SK-N-SH (cell line): ENCODE data around the gene C11orf71. TPM values are rescaled to one million over a fixed set of nuclear protein-coding genes. Genes with fewer than 3 reads are reported as not detected.

ENCODE experiments used
- CTCF ChIA-PET: fragments of 300-600, 350-600 bp; formaldehyde crosslinking; extraction: SDS; loops from one replicate; lab custom pipeline; 2021; lab: Yijun Ruan, JAX
- POLR2A ChIA-PET: fragments of 350-600 bp; sonication (Branson Sonifier 250); formaldehyde crosslinking; extraction: SDS; loops from one replicate; lab custom pipeline; 2020; ENCODE audit warnings: antibody characterized with exemption, inconsistent platforms; lab: Yijun Ruan, JAX
- DNase-seq: peaks from one replicate; pipeline ENCODE4 v3.0.0; 2012
- H2AFZ ChIP-seq: fragments of 200-600 bp; sonication (generic); 2 replicates; pipeline ENCODE4 v1.8.1; 2016; ENCODE audit warnings: antibody characterized with exemption, mild to moderate bottlenecking, low read depth
- H3F3A ChIP-seq: fragments of 200-600 bp; sonication (generic); replicated peaks from 2 replicates; pipeline ENCODE3; 2016; ENCODE audit warnings: antibody characterized with exemption, mild to moderate bottlenecking; ENCODE audit not compliant: insufficient read depth
- H3K27ac ChIP-seq, 2 experiments: fragments of 200-500 bp in 1 of 2; fragments of 200-600 bp in 1 of 2; sonication (Bioruptor generic) in 1 of 2; sonication (generic), shearing (Covaris generic) in 1 of 2; 2 replicates each; pipeline versions ENCODE4 v1.5.1 to v1.6.1; 2014 to 2016; ENCODE audit warnings: low read depth in 2 of 2, inconsistent platforms in 1 of 2, low read length in 1 of 2, mild to moderate bottlenecking in 1 of 2, mixed read lengths in 1 of 2
- H3K27me3 ChIP-seq: fragments of 200-600 bp; sonication (generic), shearing (Covaris generic); 2 replicates; pipeline ENCODE4 v1.6.1; 2016; ENCODE audit warnings: mixed run types; ENCODE audit not compliant: insufficient read depth
- H3K36me3 ChIP-seq, 2 experiments: fragments of 200-500 bp in 1 of 2; fragments of 200-600 bp in 1 of 2; sonication (Bioruptor generic) in 1 of 2; sonication (generic) in 1 of 2; replicated peaks in 1 of 2; 2 replicates each; pipeline versions ENCODE3 to v1.5.1; 2014 to 2016; ENCODE audit warnings: low read length in 1 of 2, mild to moderate bottlenecking in 1 of 2; ENCODE audit not compliant: insufficient read depth in 2 of 2, control insufficient read depth in 1 of 2
- H3K4me1 ChIP-seq, 2 experiments: fragments of 200-500 bp in 1 of 2; fragments of 200-600 bp in 1 of 2; sonication (Bioruptor generic) in 1 of 2; sonication (generic), shearing (Covaris generic) in 1 of 2; 2 replicates each; pipeline versions ENCODE4 v1.5.1 to v1.6.1; 2014 to 2016; ENCODE audit warnings: low read depth in 1 of 2, low read length in 1 of 2, mixed run types in 1 of 2; ENCODE audit not compliant: insufficient read depth in 2 of 2, control insufficient read depth in 1 of 2
- H3K4me2 ChIP-seq: fragments of 200-600 bp; sonication (generic), shearing (Covaris generic); 2 replicates; pipeline ENCODE4 v1.6.1; 2017; ENCODE audit warnings: mixed run types
- H3K4me3 ChIP-seq, 2 experiments: fragments of 200-500 bp in 1 of 2; fragments of 200-600 bp in 1 of 2; sonication (Bioruptor generic) in 1 of 2; sonication (generic), shearing (Covaris generic) in 1 of 2; 2 replicates each; pipeline versions ENCODE4 v1.5.1 to v1.8.1; 2014 to 2016; ENCODE audit warnings: low read depth in 2 of 2, inconsistent platforms in 1 of 2, low read length in 1 of 2, mild to moderate bottlenecking in 1 of 2, mixed read lengths in 1 of 2, moderate library complexity in 1 of 2
- H3K79me2 ChIP-seq: fragments of 200-600 bp; sonication (generic); 2 replicates; pipeline ENCODE4 v1.8.1; 2017; ENCODE audit warnings: mild to moderate bottlenecking; ENCODE audit not compliant: insufficient read depth
- H3K9ac ChIP-seq: fragments of 200-600 bp; sonication (generic); 2 replicates; pipeline ENCODE4 v1.6.1; 2017; ENCODE audit warnings: mixed run types
- H3K9me2 ChIP-seq: fragments of 200-600 bp; sonication (generic); 2 replicates; pipeline ENCODE4 v1.6.1; 2017; ENCODE audit warnings: mixed run types
- H3K9me3 ChIP-seq: fragments of 200-600 bp; sonication (generic); 2 replicates; pipeline ENCODE4 v1.6.1; 2017; ENCODE audit warnings: mixed run types, mild to moderate bottlenecking, moderate library complexity
- H4K20me1 ChIP-seq: fragments of 200-600 bp; sonication (generic); 2 replicates; pipeline ENCODE4 v1.6.1; 2017; ENCODE audit warnings: mild to moderate bottlenecking, mixed run types; ENCODE audit not compliant: insufficient read depth
- CHD2 ChIP-seq: fragments of 150-350 bp; IDR thresholded peaks from 2 replicates; pipeline ENCODE4 v1.6.1; 2018; ENCODE audit warnings: low read length; ENCODE audit not compliant: partially characterized antibody
- CTCF ChIP-seq: fragments of 200-600 bp; sonication (generic); IDR thresholded peaks from 2 replicates; pipeline ENCODE4 v1.6.1; 2017; ENCODE audit warnings: antibody characterized with exemption, mild to moderate bottlenecking, moderate library complexity
- EP300 ChIP-seq, 2 experiments: IDR thresholded peaks; 2 replicates each; pipeline versions ENCODE4 v1.4.0 to v1.6.1; 2012; ENCODE audit warnings: borderline replicate concordance in 1 of 2, low read depth in 1 of 2, low read length in 1 of 2
- EZH2phosphoT487 ChIP-seq: fragments of 200-600 bp; sonication (generic); IDR thresholded peaks from 2 replicates; pipeline ENCODE4 v1.6.1; 2017; ENCODE audit warnings: low read depth, mixed run types, mild to moderate bottlenecking, antibody characterized with exemption, moderate library complexity, borderline replicate concordance
- FOSL2 ChIP-seq: IDR thresholded peaks from 2 replicates; pipeline ENCODE4 v1.4.0; 2012; ENCODE audit warnings: low read depth, mild to moderate bottlenecking, moderate library complexity, borderline replicate concordance
- GABPA ChIP-seq: IDR thresholded peaks from 2 replicates; pipeline ENCODE4 v1.4.0; 2012; ENCODE audit warnings: low read depth, mild to moderate bottlenecking
- GATA2 ChIP-seq: sonication (generic); formaldehyde crosslinking; IDR thresholded peaks from 2 replicates; pipeline ENCODE4 v1.5.0; 2020; ENCODE audit warnings: mild to moderate bottlenecking, missing genetic modification reagents
- IRF3 ChIP-seq: fragments of 150-350 bp; IDR thresholded peaks from 2 replicates; pipeline ENCODE4 v1.6.1; 2016; ENCODE audit warnings: mild to moderate bottlenecking, low read depth, low read length
- JUND ChIP-seq: IDR thresholded peaks from 2 replicates; pipeline ENCODE4 v1.4.0; 2012
- MAX ChIP-seq: IDR thresholded peaks from 2 replicates; pipeline ENCODE4 v1.4.0; 2012; ENCODE audit warnings: low read depth
- MEF2A ChIP-seq: IDR thresholded peaks from 2 replicates; pipeline ENCODE4 v1.4.0; 2012; ENCODE audit warnings: low read depth, borderline replicate concordance
- MXI1 ChIP-seq: IDR thresholded peaks from 2 replicates; pipeline ENCODE4 v1.6.1; 2012; ENCODE audit warnings: mild to moderate bottlenecking, low read depth, low read length, improper control_type of control experiment
- NFIC ChIP-seq: IDR thresholded peaks from 2 replicates; pipeline ENCODE4 v1.4.0; 2012; ENCODE audit warnings: borderline replicate concordance
- NRF1 ChIP-seq: IDR thresholded peaks from 2 replicates; pipeline ENCODE4 v1.6.1; 2012; ENCODE audit warnings: low read depth, mild to moderate bottlenecking, low read length
- PBX3 ChIP-seq: IDR thresholded peaks from 2 replicates; pipeline ENCODE4; 2012
- POLR2AphosphoS5 ChIP-seq: IDR thresholded peaks from 2 replicates; pipeline ENCODE4 v1.6.1; 2012; ENCODE audit warnings: low read depth, low read length
- RCOR1 ChIP-seq: fragments of 150-350 bp; IDR thresholded peaks from 2 replicates; pipeline ENCODE4 v1.6.1; 2017; ENCODE audit warnings: antibody characterized with exemption, low read length
- RFX5 ChIP-seq: IDR thresholded peaks from 2 replicates; pipeline ENCODE4 v1.6.1; 2012; ENCODE audit warnings: mild to moderate bottlenecking, improper control_type of control experiment, low read length
- SIN3A ChIP-seq: IDR thresholded peaks from 2 replicates; pipeline ENCODE4 v1.6.1; 2012; ENCODE audit warnings: low read depth, mild to moderate bottlenecking, low read length, moderate library complexity, borderline replicate concordance
- SMC3 ChIP-seq: IDR thresholded peaks from 2 replicates; pipeline ENCODE4 v1.6.1; 2012; ENCODE audit warnings: low read depth, low read length, improper control_type of control experiment
- TAF1 ChIP-seq: IDR thresholded peaks from 2 replicates; pipeline ENCODE4 v1.6.1; 2012; ENCODE audit warnings: low read depth, mild to moderate bottlenecking, low read length, moderate library complexity, borderline replicate concordance
- TCF12 ChIP-seq: IDR thresholded peaks from 2 replicates; pipeline ENCODE4 v1.4.0; 2012
- USF1 ChIP-seq: IDR thresholded peaks from 2 replicates; pipeline ENCODE4 v1.4.0; 2012; ENCODE audit warnings: low read depth, borderline replicate concordance
- YY1 ChIP-seq: IDR thresholded peaks from 2 replicates; pipeline ENCODE4 v1.4.0; 2012; ENCODE audit warnings: low read depth, mild to moderate bottlenecking
- ZBTB33 ChIP-seq: IDR thresholded peaks from 2 replicates; pipeline ENCODE4 v1.4.0; 2012; ENCODE audit warnings: low read depth, borderline replicate concordance
- WGBS: methylation state at CpG from one replicate; pipeline ENCODE4 v1.1.6; 2017; ENCODE audit warnings: low lambda C conversion rate; 5-methylcytosine and 5-hydroxymethylcytosine counted together
- polyA plus RNA-seq, 3 experiments: library from polyadenylated mRNA; depleted of rRNA; stranded (reverse); fragments of >200 nt; gene quantifications; 2 replicates each; pipeline ENCODE4 v1.2.3, GENCODE V29; 2012

C11orf71 gene
- polyA plus RNA-seq, 1 of the 3 experiments (the other 2 are of a cell fraction), result 7.8 TPM

GRCh38 chr11:114439229-114440120, 39.2 kb upstream of the C11orf71 start, which contains the start of gene REXO2:
Gene REXO2, plus strand, starts transcription at chr11:114439467. Its CDS starts 62 bp downstream, at chr11:114439529.
- peaks cover 13 to 18% of the 10 kb centered on the region in 2 experiments for H3K36me3 ChIP-seq
- peak; percentile 94 for DNase-seq
- H3K9me2 ChIP-seq, result no peaks in the 10 kb centered on the region
- H4K20me1 ChIP-seq, result peaks cover 6% of the 10 kb centered on the region; the same call in 1 of the 2 replicates
- peak within 1 kb of the TSS; percentile 90 to 100 for H3K4me3 ChIP-seq
- WGBS, result 1% methylated on average over 27 of the region's 64 CpGs
- peak within 1 kb of the TSS; percentile 86 for H3K4me2 ChIP-seq
- peak within 1 kb of the TSS; percentile 89 for H2AFZ ChIP-seq
- POLR2A ChIA-PET, result no interaction called here
- no peaks in the 10 kb centered on the region for H3K27me3 ChIP-seq
- H3K9me3 ChIP-seq, result no peaks in the 10 kb centered on the region
- H3K27ac ChIP-seq, result peak within 1 kb of the TSS; percentile 67 to 92
- CTCF ChIA-PET, result interaction anchor here (0.7 to 1.0 kb wide), 2 partner anchors 77 to 91 kb away, joined by 3 to 4 read pairs; no protein-coding TSS in a partner anchor
- peaks cover 53% of the 10 kb centered on the region for H3K79me2 ChIP-seq
- H3K9ac ChIP-seq, result peak within 1 kb of the TSS; percentile 84
- peaks cover 12% of the 10 kb centered on the region in 2 experiments; a peak in 3 of 4 replicates for H3K4me1 ChIP-seq
- H3F3A ChIP-seq, result peaks cover 10% of the 10 kb centered on the region
- TF ChIP-seq RFX5 (no peak), USF1 (peak; percentile 69; the same call in 1 of the 2 replicates), PBX3 (no peak), MXI1 (peak; percentile 99), GATA2 (CRISPR knock-in tag) (no peak), TCF12 (peak; percentile 38; the same call in 1 of the 2 replicates), CHD2 (peak; percentile 81), ZBTB33 (no peak), GABPA (no peak), TAF1 (peak; percentile 48), MAX (peak; percentile 99), YY1 (0 out of 2 replicates have a peak, but pooled peaks have one; percentile 11), CTCF (peak; percentile 41), SMC3 (no peak), EZH2phosphoT487 (no peak), POLR2AphosphoS5 (peak; percentile 48; the same call in 1 of the 2 replicates), EP300 (IDR thresholded peaks at IDR 0.05; ENCODE audit: borderline replicate concordance in 1 of 2, low read depth in 1 of 2, low read length in 1 of 2) (no peak), FOSL2 (no peak), NFIC (no peak), JUND (no peak), NRF1 (peak; percentile 81), SIN3A (peak; percentile 82; the same call in 1 of the 2 replicates), IRF3 (no peak), RCOR1 (no peak), MEF2A (no peak)
